Measurements from ENCODE around the gene STYK1.
"Not testable (repeated sequence)": the region's sequence is repeated elsewhere in the genome, so short reads cannot be mapped to it uniquely, and the experiment has no call there.

Gene STYK1

DNA sequence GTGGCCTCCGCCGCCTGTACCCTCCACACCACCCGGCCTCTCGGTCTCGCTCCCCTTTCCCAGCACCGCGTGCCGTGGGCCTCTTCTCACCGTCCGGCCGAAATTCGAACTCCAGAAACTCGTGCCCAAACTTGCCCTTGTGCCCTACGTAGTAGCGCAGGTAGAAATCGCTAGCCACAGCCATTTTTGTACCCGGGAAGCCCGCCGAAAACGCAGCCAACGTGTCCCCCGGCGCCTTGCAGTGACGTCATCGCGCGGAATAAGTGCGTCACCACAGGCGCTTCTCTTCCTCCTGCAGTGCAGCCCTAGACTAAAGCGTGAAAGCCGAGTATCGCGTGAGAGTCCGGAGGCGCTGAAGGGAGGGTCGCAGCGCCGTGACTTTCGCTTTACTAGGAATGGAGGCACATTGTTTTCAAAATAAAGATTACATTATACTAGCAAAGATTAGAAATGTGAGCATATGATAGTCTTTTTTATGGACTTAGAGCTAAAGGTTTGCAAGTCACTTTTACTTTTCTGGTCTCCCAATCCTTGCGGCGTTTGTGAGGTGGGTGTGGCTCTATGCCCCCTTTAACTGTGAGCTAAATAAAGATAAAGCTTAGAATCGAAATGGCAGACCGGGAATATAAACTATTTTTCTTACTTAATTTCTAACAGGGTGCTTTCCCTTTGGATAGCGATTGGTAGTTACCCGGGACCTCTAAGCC, 60.4 kb downstream of the STYK1 start, which contains the start of gene MAGOHB:
MAGOHB (minus strand) TSS at position 261 of the 707 bp plus-strand sequence; CDS start at position 184, 77 bp downstream.
- no peaks in the 10 kb centered on the region for H3K27me3 ChIP-seq (ENCODE audit: control insufficient read depth, insufficient read depth, low read length)
- H3K4me1 ChIP-seq (ENCODE audit: control insufficient read depth, insufficient read depth, low read length), result peaks cover 9% of the 10 kb centered on the region
- peak within 1 kb of the TSS; percentile 96 for H3K4me3 ChIP-seq (ENCODE audit: low read length)
- peak within 1 kb of the TSS; percentile 89 for H3K27ac ChIP-seq (ENCODE audit: low read depth, low read length)
- peak within 1 kb of the TSS; percentile 92 for H3K9ac ChIP-seq (ENCODE audit: low read length)
- H3K36me3 ChIP-seq (ENCODE audit: control insufficient read depth, insufficient read depth, low read length), result no peaks in the 10 kb centered on the region

DNA sequence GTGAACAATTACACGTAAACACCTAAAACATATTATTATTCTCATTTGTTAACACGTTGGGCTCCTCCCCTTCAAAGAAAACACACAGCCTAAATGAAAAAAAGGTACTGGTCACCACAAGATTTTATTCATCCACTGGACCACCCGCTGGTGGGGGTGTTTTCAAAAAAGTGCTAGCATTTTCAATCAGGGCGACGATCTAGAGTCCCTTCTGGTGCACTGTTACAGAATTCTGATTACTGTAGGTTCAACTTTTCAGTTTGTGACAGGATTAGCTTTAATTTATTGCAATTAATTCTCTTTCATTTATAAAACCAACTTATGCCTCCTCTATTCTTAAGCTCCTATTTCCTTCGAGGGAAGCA, 60.9 kb downstream of the STYK1 start:
- Histone ChIP-seq H3K4me3 (ENCODE audit: low read length) (peak overlapping the region; percentile 96), H3K36me3 (ENCODE audit: control insufficient read depth, insufficient read depth, low read length) (no peaks in the 10 kb centered on the region), H3K9ac (ENCODE audit: low read length) (peak overlapping the region; percentile 92), H3K4me1 (ENCODE audit: control insufficient read depth, insufficient read depth, low read length) (peaks cover 9% of the 10 kb centered on the region), H3K27ac (ENCODE audit: low read depth, low read length) (peak overlapping the region; percentile 89), H3K27me3 (ENCODE audit: control insufficient read depth, insufficient read depth, low read length) (no peaks in the 10 kb centered on the region)

DNA sequence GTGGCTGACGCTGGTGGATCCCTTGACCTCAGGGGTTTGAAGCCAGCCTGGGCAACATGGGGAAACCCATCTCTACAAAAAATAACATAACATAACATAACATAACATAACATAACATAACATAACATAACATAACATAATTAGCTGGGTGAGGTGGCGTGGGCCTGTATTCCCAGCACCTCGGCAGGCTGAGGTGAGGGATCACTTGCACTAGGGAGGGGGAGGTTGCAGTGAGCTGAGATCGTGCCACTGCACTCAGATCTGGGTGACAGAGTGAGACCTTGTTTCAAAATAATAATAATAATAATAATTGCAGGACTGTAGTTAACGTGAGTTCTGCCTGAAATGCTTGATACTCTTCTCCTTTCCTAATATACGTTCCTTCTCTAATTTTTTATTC, 61.7 kb downstream of the STYK1 start:
- no peak overlapping the region for H3K27ac ChIP-seq (ENCODE audit: low read depth, low read length)

DNA sequence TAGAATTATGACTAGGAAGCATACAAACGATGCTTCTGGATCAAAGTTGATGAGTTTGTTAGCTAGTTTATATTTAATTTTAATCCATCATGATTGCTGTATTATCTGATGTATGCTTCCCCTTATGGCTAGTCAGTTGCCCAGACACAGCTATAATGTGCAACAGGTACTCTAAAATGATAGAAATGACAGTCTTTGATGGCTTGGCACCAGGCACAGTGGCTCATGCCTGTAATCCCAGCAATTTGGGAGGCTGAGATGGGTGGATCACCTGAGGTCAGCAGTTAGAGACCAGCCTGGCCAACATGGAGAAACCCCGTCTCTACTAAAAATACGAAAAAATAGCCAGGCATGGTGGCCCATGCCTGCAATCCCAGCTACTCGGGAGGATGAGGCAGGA, 62.6 kb downstream of the STYK1 start:
- not testable (repeated sequence) for H3K36me3 ChIP-seq (ENCODE audit: control insufficient read depth, insufficient read depth, low read length); H3K9ac ChIP-seq (ENCODE audit: low read length); H3K4me1 ChIP-seq (ENCODE audit: control insufficient read depth, insufficient read depth, low read length); H3K4me3 ChIP-seq (ENCODE audit: low read length); H3K27me3 ChIP-seq (ENCODE audit: control insufficient read depth, insufficient read depth, low read length); H3K27ac ChIP-seq (ENCODE audit: low read depth, low read length)

More for the DNA sequence above, 61.7 kb downstream of the STYK1 start:
- Histone ChIP-seq H3K4me1 (ENCODE audit: control insufficient read depth, insufficient read depth, low read length) (peaks cover 9% of the 10 kb centered on the region), H3K9ac (ENCODE audit: low read length) (no peak overlapping the region), H3K27me3 (ENCODE audit: control insufficient read depth, insufficient read depth, low read length) (no peaks in the 10 kb centered on the region), H3K36me3 (ENCODE audit: control insufficient read depth, insufficient read depth, low read length) (no peaks in the 10 kb centered on the region), H3K4me3 (ENCODE audit: low read length) (peak overlapping the region; percentile 96)

DNA sequence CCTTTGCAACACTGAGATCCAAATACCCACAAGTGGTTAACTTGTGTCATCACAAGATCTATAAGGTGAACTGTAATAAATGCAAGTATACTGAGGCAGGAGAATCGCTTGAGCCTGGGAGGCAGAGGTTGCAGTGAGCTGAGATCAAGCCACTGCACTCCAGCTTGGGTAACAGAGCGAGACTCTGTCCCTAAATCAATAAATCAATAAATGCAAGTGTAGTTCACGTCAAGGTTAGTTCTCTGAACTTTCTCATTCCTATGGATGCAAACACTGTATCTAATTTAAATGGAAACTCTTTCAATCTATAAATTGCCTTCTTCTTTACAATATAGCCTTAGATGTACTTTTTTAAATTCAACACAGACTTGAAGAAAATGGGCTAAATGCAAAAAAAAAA, 63.7 kb downstream of the STYK1 start:
- no peak overlapping the region for H3K9ac ChIP-seq (ENCODE audit: low read length)
- H3K4me1 ChIP-seq (ENCODE audit: control insufficient read depth, insufficient read depth, low read length), result peaks cover 9% of the 10 kb centered on the region
- H3K4me3 ChIP-seq (ENCODE audit: low read length), result no peak overlapping the region
- no peaks in the 10 kb centered on the region for H3K36me3 ChIP-seq (ENCODE audit: control insufficient read depth, insufficient read depth, low read length)
- no peak overlapping the region for H3K27ac ChIP-seq (ENCODE audit: low read depth, low read length)
- H3K27me3 ChIP-seq (ENCODE audit: control insufficient read depth, insufficient read depth, low read length), result no peaks in the 10 kb centered on the region

DNA sequence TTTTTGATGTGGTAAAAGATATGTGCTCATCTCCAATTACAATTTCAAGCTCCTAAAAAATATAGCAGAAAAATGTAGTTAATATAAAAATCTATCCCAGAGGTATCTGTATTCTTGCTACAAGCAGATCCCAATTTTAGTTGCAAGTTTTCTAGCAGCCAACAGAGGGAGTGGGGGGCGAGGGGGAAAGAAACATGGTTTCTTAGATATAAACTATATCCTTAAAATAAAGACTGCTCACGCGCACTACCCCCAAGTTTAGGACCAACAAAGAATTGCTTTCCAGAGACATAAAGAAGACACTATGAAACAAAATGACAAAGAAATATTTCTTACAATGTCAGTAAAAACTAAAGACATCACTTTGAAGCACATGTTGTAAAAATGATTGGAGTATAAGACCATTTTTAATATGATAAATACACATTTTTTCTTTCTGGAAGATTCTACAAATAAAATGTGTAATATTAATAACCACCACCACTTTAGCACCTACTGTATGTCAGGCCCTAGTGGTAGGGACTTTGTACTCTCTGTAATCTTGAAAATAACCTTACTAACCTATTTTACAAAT, 65.9 kb downstream of the STYK1 start:
- Histone ChIP-seq H3K27ac (ENCODE audit: low read depth, low read length) (no peak overlapping the region), H3K36me3 (ENCODE audit: control insufficient read depth, insufficient read depth, low read length) (peaks cover 3% of the 10 kb centered on the region), H3K9ac (ENCODE audit: low read length) (no peak overlapping the region), H3K4me1 (ENCODE audit: control insufficient read depth, insufficient read depth, low read length) (peaks cover 6% of the 10 kb centered on the region), H3K4me3 (ENCODE audit: low read length) (no peak overlapping the region), H3K27me3 (ENCODE audit: control insufficient read depth, insufficient read depth, low read length) (no peaks in the 10 kb centered on the region)

DNA sequence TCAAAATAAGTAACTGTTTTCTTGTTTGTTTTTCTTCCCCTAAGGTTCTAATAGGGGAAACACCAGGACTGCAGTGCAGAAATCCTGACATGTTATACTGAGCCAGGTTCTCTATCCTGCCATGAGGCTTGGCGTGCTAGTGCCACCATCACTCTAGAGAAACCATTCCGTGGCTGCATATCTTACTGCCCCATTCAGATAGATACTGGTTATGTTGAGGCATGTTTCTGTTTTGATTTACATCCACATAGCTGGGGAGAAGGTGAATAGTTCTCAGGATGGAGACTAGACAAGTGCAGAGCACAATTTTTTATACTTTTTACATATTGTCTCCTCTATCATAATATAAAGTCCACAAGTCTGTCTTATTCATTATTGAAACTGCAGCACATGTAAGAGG, 72.0 kb downstream of the STYK1 start:
- H3K27me3 ChIP-seq (ENCODE audit: control insufficient read depth, insufficient read depth, low read length), result no peaks in the 10 kb centered on the region
- peaks cover 3% of the 10 kb centered on the region for H3K36me3 ChIP-seq (ENCODE audit: control insufficient read depth, insufficient read depth, low read length)
- H3K9ac ChIP-seq (ENCODE audit: low read length), result no peak overlapping the region
- no peaks in the 10 kb centered on the region for H3K4me1 ChIP-seq (ENCODE audit: control insufficient read depth, insufficient read depth, low read length)
- no peak overlapping the region for H3K27ac ChIP-seq (ENCODE audit: low read depth, low read length)
- H3K4me3 ChIP-seq (ENCODE audit: low read length), result no peak overlapping the region

DNA sequence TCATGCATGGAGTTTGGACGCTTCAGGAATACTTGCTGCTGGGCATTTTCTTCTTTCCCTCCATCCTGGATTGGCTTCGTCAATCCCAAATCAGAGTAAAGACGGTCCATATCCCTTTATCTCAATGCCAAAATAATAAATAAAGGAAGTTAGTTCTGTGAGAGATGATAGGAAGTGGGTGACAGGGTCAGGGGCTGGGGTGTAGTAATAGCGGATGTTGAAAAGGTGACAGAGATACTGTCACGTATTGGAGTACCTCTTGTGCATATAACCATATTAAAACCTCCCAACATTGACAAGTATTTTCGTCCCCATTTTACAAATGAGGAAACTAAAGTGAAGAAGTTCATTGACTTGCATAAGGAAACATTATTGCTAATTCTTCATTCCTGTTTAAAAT, 72.9 kb downstream of the STYK1 start:
- no peaks in the 10 kb centered on the region for H3K4me1 ChIP-seq (ENCODE audit: control insufficient read depth, insufficient read depth, low read length)
- H3K27ac ChIP-seq (ENCODE audit: low read depth, low read length), result no peak overlapping the region
- no peak overlapping the region for H3K4me3 ChIP-seq (ENCODE audit: low read length)
- H3K9ac ChIP-seq (ENCODE audit: low read length), result no peak overlapping the region
- H3K36me3 ChIP-seq (ENCODE audit: control insufficient read depth, insufficient read depth, low read length), result peaks cover 3% of the 10 kb centered on the region
- no peaks in the 10 kb centered on the region for H3K27me3 ChIP-seq (ENCODE audit: control insufficient read depth, insufficient read depth, low read length)

DNA sequence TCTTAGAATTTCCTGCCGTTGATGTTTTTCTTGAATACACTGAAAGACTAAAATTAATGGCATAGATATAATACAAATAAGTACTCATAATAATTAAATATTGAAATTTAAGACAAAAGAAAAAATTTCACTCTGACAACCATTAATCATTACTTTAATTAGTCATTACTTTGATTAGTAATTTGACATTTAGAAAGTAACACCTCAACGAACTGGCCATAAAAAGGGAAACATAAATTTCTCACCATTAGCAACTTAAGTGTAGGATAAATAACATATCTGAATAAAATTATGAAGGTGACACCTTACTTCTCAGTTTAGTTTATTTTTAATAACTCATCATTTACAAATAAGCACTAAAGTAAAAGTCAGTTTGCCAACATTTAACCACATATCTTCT, 78.0 kb downstream of the STYK1 start:
- no peaks in the 10 kb centered on the region for H3K36me3 ChIP-seq (ENCODE audit: control insufficient read depth, insufficient read depth, low read length)
- no peak overlapping the region for H3K27ac ChIP-seq (ENCODE audit: low read depth, low read length)
- no peaks in the 10 kb centered on the region for H3K27me3 ChIP-seq (ENCODE audit: control insufficient read depth, insufficient read depth, low read length)
- H3K4me1 ChIP-seq (ENCODE audit: control insufficient read depth, insufficient read depth, low read length), result no peaks in the 10 kb centered on the region
- H3K9ac ChIP-seq (ENCODE audit: low read length), result no peak overlapping the region
- H3K4me3 ChIP-seq (ENCODE audit: low read length), result no peak overlapping the region

DNA sequence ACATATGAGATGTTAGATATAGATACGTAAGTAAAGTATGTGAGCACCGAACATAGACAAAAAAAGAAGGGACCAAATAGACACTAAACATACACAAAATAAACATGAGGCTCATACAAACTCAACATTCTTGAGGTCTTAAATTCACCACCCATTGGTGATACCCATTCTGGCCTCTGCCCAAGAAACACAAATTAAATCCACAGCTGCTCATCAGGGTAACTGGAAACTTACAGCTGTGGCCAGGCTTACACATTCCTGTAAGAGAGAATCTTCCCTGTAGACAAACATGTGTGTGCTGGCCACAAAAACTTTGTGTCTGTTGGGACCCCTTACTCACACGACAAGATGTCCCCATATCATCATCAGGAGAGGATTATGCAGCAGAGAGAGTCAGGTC, 82.9 kb downstream of the STYK1 start:
- Histone ChIP-seq H3K9ac (ENCODE audit: low read length) (no peak overlapping the region), H3K27me3 (ENCODE audit: control insufficient read depth, insufficient read depth, low read length) (no peaks in the 10 kb centered on the region), H3K4me1 (ENCODE audit: control insufficient read depth, insufficient read depth, low read length) (no peaks in the 10 kb centered on the region), H3K36me3 (ENCODE audit: control insufficient read depth, insufficient read depth, low read length) (no peaks in the 10 kb centered on the region), H3K27ac (ENCODE audit: low read depth, low read length) (no peak overlapping the region), H3K4me3 (ENCODE audit: low read length) (no peak overlapping the region)

DNA sequence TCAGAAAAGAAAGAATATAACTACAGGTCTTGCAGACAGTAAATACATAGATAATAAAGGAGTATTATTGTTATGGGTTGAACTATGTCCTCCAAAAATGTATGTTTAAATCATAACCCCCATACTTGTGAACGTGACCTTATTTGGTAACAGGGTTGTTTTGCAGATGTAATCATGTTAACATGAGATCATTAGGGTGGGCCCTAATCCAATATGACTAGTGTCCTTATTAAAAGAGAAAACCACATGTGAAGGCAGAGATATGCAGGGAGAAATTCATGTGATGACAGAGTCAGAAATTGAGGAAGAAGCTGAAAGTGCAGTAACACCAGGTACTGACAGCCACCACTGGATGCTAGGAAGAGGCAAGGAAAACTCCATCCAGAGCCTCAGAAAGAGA, 89.4 kb downstream of the STYK1 start:
- Histone ChIP-seq H3K9ac (ENCODE audit: low read length) (no peak overlapping the region), H3K4me1 (ENCODE audit: control insufficient read depth, insufficient read depth, low read length) (no peaks in the 10 kb centered on the region), H3K27ac (ENCODE audit: low read depth, low read length) (no peak overlapping the region), H3K4me3 (ENCODE audit: low read length) (no peak overlapping the region), H3K27me3 (ENCODE audit: control insufficient read depth, insufficient read depth, low read length) (no peaks in the 10 kb centered on the region), H3K36me3 (ENCODE audit: control insufficient read depth, insufficient read depth, low read length) (no peaks in the 10 kb centered on the region)

DNA sequence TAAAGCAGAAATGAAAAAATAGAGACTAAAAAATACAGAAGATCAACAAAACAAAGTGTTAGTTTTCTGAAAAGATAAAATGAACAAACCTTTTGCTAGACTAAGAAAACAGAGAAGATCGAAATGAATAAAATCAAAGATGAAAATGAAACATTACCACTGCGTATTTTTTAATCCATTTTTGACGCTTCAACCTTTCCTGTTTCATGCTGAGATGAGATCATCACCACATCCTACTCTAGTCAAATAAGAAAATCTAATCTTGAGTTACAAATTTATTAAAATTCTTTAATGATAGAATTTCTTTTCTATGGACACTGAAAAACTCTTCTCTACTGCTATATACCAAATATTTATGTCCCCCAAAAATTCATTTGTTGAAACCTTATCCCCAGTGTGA, 91.1 kb downstream of the STYK1 start:
- H3K27me3 ChIP-seq (ENCODE audit: control insufficient read depth, insufficient read depth, low read length), result no peaks in the 10 kb centered on the region
- H3K4me1 ChIP-seq (ENCODE audit: control insufficient read depth, insufficient read depth, low read length), result no peaks in the 10 kb centered on the region
- H3K9ac ChIP-seq (ENCODE audit: low read length), result no peak overlapping the region
- H3K4me3 ChIP-seq (ENCODE audit: low read length), result no peak overlapping the region
- no peak overlapping the region for H3K27ac ChIP-seq (ENCODE audit: low read depth, low read length)
- no peaks in the 10 kb centered on the region for H3K36me3 ChIP-seq (ENCODE audit: control insufficient read depth, insufficient read depth, low read length)

DNA sequence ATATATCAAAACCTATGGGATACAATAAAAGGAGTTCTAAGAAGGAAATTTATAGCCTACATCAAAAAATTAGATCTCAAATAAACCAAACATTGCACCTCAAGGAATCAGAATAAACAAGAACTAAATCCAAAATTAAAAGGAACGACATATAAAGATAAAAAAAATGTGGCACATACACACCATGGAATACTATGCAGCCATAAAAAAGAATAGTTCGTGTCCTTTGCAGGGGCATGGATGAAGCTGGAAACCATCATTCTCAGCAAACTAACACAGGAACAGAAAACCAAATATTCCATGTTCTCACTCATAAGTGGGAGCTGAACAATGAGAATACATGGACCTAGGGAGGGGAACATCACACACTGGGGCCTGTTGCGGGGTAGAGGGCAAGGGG, 91.7 kb downstream of the STYK1 start:
- H3K27ac ChIP-seq (ENCODE audit: low read depth, low read length); H3K9ac ChIP-seq (ENCODE audit: low read length); H3K27me3 ChIP-seq (ENCODE audit: control insufficient read depth, insufficient read depth, low read length); H3K4me3 ChIP-seq (ENCODE audit: low read length); H3K4me1 ChIP-seq (ENCODE audit: control insufficient read depth, insufficient read depth, low read length); H3K36me3 ChIP-seq (ENCODE audit: control insufficient read depth, insufficient read depth, low read length): not testable (repeated sequence)

Data from rectal smooth muscle tissue (tissue), 1 donor.